ENCODE measurements around the gene MCM10. TPM values are rescaled to one million over a fixed set of nuclear protein-coding genes. Genes with fewer than 3 reads are reported as not detected.

The MCM10 gene
- total and polyA plus RNA-seq, 10 of the 15 experiments (the other 5 are each of a cell fraction or from before 2014, with no cell fraction given), result 5.8 to 35.1 (median 23.7) TPM

GRCh38 chr10:13180788-13181187 lies 19.4 kb downstream of the MCM10 start (continued):
- TF ChIP-seq, protein P1, sequence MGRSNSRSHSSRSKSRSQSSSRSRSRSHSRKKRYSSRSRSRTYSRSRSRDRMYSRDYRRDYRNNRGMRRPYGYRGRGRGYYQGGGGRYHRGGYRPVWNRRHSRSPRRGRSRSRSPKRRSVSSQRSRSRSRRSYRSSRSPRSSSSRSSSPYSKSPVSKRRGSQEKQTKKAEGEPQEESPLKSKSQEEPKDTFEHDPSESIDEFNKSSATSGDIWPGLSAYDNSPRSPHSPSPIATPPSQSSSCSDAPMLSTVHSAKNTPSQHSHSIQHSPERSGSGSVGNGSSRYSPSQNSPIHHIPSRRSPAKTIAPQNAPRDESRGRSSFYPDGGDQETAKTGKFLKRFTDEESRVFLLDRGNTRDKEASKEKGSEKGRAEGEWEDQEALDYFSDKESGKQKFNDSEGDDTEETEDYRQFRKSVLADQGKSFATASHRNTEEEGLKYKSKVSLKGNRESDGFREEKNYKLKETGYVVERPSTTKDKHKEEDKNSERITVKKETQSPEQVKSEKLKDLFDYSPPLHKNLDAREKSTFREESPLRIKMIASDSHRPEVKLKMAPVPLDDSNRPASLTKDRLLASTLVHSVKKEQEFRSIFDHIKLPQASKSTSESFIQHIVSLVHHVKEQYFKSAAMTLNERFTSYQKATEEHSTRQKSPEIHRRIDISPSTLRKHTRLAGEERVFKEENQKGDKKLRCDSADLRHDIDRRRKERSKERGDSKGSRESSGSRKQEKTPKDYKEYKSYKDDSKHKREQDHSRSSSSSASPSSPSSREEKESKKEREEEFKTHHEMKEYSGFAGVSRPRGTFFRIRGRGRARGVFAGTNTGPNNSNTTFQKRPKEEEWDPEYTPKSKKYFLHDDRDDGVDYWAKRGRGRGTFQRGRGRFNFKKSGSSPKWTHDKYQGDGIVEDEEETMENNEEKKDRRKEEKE (IDR thresholded peaks at IDR 0.05), result no peak
- TF ChIP-seq HDAC6 (IDR thresholded peaks at IDR 0.05; ENCODE audit: unreplicated experiment) (no peak), SPI1 (IDR thresholded peaks at IDR 0.05; ENCODE audit: borderline replicate concordance, insufficient read depth, low read depth, low read length) (no peak), TARDBP (IDR thresholded peaks at IDR 0.05; ENCODE audit: borderline replicate concordance) (no peak), DPF2 (IDR thresholded peaks at IDR 0.05) (peak; percentile 34; the same call in 1 of the 2 replicates), BCL11A (IDR thresholded peaks at IDR 0.05; ENCODE audit: low read depth, low read length) (peak; percentile 77), FOS (IDR thresholded peaks at IDR 0.05; ENCODE audit: borderline replicate concordance, extremely low read depth, insufficient read length) (no peak), TCF12 (IDR thresholded peaks at IDR 0.05; ENCODE audit: low read depth, low read length) (no peak), NR2C2 (IDR thresholded peaks at IDR 0.05; ENCODE audit: borderline replicate concordance, control insufficient read depth, insufficient read length, low read depth) (no peak), USF2 (IDR thresholded peaks at IDR 0.05; ENCODE audit: borderline replicate concordance, low read depth, low read length) (no peak), TBL1XR1 (IDR thresholded peaks at IDR 0.05; ENCODE audit: low read depth, low read length) (no peak), IRF4 (IDR thresholded peaks at IDR 0.05; ENCODE audit: low read depth, low read length) (peak; percentile 20; the same call in 1 of the 2 replicates), MYB (IDR thresholded peaks at IDR 0.05; ENCODE audit: borderline replicate concordance, low read depth, low read length) (no peak), ATF7 (IDR thresholded peaks at IDR 0.05; ENCODE audit: low read depth) (no peak), CEBPZ (IDR thresholded peaks at IDR 0.05; ENCODE audit: low read depth, low read length) (no peak), YBX1 (IDR thresholded peaks at IDR 0.05) (no peak), ETV6 (conservative IDR thresholded peaks at IDR 0.05 in 1 of 2, IDR thresholded peaks at IDR 0.05 in 1 of 2; ENCODE audit: borderline replicate concordance in 1 of 2, low read depth in 1 of 2) (peak in 1 of 2 experiments; percentile 13; a peak in 1 of 4 replicates), MTA2 (IDR thresholded peaks at IDR 0.05; ENCODE audit: low read depth) (peak; percentile 59), SREBF1 (IDR thresholded peaks at IDR 0.05; ENCODE audit: low read length) (no peak), MEF2B (IDR thresholded peaks at IDR 0.05; ENCODE audit: partially characterized antibody, poor library complexity, severe bottlenecking) (no peak), ZNF24 (IDR thresholded peaks at IDR 0.05) (no peak), BRCA1 (IDR thresholded peaks at IDR 0.05; ENCODE audit: low read depth, low read length) (no peak)
- TF ChIP-seq, protein P2, sequence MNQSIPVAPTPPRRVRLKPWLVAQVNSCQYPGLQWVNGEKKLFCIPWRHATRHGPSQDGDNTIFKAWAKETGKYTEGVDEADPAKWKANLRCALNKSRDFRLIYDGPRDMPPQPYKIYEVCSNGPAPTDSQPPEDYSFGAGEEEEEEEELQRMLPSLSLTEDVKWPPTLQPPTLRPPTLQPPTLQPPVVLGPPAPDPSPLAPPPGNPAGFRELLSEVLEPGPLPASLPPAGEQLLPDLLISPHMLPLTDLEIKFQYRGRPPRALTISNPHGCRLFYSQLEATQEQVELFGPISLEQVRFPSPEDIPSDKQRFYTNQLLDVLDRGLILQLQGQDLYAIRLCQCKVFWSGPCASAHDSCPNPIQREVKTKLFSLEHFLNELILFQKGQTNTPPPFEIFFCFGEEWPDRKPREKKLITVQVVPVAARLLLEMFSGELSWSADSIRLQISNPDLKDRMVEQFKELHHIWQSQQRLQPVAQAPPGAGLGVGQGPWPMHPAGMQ (IDR thresholded peaks at IDR 0.05; ENCODE audit: borderline replicate concordance), result no peak

All from GM12878 (cell line).